SHP77 treated with DMSO at 0.1 percent for 48 hours (cell line): ENCODE results near the gene NDUFB3.
"Not testable (repeated sequence)": the region's sequence is repeated elsewhere in the genome, so short reads cannot be mapped to it uniquely, and the experiment has no call there.

Source experiments
- DNase-seq: peaks from one replicate; lab custom pipeline; 2025; lab: John Stamatoyannopoulos, UW

Gene NDUFB3

DNA sequence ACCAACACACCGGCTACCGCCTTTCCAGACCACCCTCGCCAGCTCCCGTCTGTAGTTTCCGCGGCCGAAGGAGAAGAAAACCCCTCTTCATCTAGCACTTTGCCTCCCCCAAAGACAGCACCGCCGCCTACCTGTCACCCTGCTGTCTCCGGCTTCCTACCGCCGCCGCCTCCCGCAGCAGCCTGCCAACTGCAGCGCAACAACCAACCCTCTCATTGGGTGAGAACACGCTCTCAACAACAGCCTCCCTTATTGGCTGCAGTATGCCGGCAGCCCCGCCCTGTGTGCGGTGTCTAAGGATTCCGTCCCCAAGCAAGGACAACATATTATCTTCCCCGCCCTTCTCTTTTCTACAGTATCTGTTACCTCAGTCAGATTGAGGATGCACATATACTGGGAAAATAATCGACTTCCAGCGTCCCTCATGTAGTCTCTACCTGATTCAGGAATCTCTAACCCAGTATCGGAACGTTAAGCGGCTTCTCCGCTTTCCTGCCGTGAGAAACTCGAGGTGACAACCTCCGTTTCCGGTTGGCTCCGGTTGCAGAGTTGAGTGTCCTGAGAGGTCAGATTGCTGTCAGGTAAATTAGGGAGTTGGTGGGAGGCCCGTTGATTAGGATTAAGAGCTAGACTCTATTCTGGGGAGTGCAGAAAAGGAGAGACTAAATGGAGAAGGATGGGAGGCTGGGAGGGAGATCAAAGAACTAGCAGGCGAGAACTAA lies at the start of gene NDUFB3, which contains the start of gene HYCC2:
Gene NDUFB3, plus strand, starts transcription at position 523 of the 722 bp plus-strand sequence. CDS start 6,882 bp downstream, outside the sequence.
Gene HYCC2, minus strand, starts transcription at position 193 of the 722 bp plus-strand sequence. CDS start 47,662 bp downstream, outside the sequence.
- peak; percentile 84 for DNase-seq

DNA sequence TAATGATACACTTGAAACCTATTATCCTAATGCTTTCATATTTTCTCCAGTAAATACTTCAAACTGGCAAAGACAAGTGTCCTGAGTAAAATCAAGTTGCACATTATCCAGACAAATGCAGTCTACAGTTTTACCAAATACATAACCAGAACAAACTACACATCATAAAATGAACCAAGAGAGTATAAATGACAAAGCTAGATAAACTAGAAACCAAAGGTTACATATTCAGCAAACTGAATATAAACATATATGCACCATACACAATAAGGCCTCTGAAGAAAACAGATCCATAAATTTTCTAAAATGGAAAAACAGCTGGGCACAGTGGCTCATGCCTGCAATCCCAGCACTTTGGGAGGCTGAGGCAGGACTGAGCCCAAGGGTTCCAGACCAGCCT lies 47.3 kb upstream of the NDUFB3 start:
- no peak for DNase-seq

DNA sequence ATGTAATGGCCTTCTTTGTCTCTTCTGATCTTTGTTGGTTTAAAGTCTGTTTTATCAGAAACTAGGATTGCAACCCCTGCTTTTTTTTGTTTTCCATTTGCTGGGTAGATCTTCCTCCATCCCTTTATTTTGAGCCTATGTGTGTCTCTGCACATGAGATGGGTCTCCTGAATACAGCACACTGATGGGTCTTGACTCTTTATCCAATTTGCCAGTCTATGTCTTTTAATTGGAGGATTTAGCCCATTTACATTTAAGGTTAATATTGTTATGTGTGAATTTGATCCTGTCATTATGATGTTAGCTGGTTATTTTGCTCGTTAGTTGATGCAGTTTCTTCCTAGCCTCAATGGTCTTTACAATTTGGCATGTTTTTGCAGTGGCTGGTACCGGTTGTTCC lies 37.4 kb upstream of the NDUFB3 start:
- not testable (repeated sequence) for DNase-seq

DNA sequence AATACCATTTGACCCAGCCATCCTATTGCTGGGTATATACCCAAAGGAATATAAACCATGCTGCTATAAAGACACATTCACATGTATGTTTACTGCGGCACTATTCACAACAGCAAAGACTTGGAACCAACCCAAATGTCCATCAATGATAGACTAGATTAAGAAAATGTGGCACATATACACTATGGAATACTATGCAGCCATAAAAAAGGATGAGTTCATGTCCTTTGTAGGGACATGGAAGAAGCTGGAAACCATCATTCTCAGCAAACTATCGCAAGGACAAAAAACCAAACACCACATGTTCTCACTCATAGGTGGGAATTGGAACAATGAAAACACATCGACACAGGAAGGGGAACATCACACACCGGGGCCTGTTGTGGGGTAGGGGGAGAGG lies 33.4 kb upstream of the NDUFB3 start:
- not testable (repeated sequence) for DNase-seq

DNA sequence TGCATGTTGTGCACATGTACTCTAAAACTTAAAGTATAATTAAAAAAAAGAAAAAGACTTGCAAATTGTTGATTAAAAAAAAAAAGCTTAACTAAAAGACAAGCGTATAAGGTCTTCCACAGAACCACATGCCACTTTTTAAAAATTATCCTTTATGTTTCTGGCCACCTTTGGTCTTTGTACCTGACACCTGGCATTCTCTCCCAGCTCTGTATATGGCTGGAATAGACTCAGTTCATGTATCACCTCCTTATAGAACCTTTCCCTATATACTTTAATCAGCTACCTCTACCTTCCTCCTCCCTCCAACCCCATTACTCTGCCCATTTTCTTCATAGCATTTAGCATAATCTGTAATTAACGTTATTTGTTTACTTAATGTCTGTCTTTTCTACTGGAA lies 32.9 kb upstream of the NDUFB3 start:
- no peak for DNase-seq

DNA sequence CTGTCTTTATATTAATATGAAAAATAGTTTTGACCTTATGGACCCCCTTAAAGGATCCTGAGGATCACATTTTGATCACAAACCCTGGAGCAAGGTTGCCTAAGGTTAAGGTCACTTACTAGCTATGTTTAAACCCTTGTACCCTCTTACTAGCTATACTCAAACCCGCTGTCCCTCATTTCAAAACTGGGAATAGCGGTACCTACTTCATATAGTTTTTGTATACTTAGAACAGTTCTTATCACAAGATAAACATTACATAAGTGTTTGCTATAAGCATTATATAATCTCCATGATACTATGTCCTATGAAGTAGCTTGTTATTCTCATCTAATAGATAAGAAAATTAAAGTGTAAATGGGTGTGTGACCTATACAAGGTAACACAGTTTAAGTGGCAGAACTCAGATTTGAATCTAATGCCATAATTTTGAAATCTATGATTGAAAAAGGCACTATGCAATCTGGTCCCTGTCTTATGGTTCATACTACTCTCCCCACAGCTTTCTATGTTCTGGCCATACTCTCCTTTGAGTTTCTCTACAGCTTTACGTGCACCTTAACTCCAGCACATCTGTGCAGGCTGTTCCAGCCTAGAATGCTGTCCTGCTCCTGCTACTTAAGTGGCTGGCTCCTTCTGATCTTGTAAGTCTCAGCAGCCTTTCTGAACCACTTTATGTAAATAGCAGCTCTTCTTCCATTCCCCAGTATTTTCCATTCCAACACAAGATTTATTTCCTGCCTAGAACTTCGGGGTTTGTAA lies 30.8 kb upstream of the NDUFB3 start:
- no peak for DNase-seq

DNA sequence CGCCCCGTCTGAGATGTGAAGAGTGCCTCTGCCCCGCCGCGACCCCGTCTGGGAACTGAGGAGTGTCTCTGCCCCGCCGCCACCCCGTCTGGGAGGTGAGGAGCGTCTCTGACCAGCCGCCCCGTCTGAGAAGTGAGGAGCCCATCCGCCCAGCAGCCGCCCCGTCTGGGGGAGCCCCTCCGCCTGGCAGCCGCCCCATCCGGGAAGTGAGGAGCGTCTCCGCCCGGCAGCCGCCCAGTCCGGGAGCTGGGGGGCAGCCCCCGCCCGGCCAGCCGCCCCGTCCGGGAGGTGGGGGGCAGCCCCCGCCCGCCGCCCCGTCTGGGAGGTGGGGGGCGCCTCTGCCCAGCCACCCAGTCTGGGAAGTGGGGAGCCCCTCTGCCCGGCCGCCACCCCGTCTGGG lies 29.4 kb upstream of the NDUFB3 start:
- DNase-seq: not testable (repeated sequence)

DNA sequence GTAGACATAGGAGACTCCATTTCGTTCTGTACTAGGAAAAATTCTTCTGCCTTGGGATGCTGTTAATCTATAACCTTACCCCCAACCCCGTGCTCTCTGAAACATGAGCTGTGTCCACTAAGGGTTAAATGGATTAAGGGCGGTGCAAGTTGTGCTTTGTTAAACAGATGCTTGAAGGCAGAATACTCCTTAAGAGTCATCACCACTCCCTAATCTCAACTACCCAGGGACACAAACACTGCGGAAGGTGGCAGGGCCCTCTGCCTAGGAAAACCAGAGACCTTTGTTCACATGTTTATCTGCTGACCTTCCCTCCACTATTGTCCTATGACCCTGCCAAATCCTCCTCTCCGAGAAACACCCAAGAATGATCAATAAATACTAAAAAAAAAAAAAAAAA lies 28.8 kb upstream of the NDUFB3 start:
- not testable (repeated sequence) for DNase-seq

DNA sequence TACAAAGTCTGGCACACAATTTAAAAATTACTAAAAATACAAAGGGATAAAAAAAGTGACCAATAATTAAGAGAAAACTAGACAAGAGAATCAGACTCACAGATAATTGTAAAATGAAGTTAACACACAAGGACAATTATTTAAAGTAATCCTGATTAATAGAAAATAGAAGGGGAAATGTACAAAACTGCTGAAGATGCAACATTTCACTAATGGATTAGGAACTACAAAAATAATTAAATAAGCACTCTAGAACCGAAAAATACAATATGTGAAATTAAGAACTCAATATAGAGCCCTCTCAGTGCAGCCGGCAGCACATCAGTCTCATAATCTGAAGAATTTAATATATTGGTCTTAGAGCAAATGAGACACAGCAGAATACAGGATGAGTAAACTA lies 24.9 kb upstream of the NDUFB3 start:
- DNase-seq: no peak

DNA sequence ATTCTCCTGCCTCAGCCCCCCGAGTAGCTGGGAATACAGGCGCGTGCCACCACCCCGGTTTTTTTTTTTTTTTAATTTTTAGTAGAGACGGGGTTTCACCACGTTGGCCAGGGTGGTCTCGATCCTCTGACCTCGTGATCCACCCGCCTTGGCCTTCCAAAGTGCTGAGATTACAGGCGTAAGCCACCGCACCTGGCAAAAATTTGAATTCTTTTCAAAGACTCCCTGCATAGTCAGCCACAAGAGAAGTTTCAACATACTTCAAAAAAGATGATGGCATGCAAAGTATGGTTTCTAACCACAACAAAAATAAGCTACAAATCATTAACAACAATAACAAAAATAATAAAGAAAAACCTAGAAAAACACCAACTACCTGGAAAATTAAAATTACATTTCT lies 22.3 kb upstream of the NDUFB3 start:
- DNase-seq: no peak

DNA sequence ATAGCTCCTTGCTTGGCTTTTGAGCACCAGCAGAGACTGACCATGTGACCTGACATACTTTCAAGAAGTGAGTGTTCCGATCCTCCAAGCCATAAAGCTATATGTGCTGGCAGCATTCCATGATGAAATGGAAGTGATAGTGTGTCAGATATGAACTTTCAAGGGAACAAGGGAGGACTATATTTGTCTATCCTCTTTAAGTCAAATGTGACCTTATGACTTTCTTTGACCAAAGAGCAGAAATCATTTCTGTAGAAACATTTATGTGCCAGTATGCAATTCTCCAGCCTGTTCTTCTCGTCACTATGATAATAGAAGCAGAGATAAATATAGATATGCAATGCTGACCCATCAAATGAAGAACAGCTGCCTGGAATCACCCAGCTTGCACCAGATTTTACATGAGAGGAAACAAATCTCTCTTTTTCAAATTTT lies 14.7 kb upstream of the NDUFB3 start:
- no peak for DNase-seq

DNA sequence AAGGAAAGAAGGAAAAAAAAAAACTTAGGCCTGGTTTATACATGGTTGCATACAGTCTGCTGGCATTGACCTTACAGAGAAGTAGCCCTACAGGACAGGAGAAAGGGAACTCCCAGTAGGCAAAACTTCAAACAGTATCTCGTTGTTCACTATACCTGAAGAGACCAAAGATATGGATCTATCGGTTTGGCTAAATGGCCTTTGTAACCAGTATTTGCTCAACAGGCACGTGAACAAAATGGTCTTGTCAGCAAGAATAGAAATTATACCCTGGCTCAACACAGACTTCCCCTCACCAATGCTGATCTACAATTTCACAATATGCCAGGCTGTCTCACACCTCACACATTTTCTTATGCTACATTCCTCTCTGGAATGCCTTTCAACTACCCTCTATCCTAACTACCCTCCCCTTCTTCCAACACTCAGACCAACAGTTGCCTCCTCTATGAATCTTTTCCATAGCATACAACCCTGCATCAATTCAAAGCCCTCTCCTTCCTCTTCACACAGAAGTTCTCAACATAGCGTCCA lies 14.0 kb upstream of the NDUFB3 start:
- no peak for DNase-seq

DNA sequence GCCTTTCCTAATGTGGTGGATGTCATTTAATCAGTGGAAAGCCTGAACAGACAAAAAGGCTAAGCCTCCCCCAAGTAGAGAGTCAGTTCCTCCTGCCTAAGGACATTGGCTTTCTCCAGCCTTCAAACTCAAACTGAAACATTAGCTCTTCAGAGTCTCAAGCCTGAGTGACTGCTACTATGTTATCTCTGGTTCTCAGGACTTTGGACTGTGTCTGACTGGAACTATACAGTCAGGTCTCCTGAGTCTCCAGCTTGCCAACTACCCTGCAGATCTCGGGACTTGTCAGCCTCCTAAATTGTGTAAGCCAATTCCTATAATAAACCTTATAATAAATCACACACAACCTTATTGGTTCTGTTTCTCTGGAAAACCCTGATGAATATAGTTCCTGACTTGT lies 12.9 kb upstream of the NDUFB3 start:
- DNase-seq: no peak

DNA sequence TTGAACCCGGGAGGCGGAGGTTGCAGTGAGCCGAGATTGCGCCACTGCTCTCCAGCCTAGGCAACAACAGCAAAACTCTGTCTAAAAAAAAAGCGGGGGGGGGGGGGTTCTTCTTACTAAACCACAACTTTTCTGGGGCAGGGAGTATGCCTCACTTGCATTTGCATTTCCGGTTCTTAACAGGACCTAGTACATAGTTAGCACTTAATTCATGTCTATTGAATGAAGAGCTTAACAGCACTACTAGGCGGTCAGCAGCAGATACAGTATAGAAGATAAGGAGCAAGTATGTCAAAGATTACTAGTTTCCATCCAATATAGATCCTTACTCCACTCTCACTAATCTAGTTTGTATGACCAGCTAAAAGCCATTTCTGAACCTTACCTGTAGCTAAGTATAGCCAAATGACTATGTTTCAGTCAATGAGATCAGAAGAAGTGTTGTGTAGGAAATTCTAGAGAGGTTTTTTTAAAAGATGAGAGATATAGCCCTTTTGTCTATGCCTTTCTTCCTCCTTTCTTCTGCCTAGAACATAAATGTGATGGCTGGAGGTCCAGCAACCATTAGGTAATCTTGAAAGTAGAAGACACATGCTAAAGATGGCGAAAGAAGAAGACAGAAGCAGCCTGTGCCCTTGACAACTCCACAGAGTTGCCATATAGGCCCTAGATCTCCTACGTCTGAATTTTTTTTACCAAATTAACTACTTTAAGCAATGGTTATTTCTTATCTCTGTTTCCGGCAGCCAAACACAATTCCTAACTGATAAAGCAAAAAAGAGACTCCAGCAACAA lies 11.6 kb upstream of the NDUFB3 start:
- no peak for DNase-seq

DNA sequence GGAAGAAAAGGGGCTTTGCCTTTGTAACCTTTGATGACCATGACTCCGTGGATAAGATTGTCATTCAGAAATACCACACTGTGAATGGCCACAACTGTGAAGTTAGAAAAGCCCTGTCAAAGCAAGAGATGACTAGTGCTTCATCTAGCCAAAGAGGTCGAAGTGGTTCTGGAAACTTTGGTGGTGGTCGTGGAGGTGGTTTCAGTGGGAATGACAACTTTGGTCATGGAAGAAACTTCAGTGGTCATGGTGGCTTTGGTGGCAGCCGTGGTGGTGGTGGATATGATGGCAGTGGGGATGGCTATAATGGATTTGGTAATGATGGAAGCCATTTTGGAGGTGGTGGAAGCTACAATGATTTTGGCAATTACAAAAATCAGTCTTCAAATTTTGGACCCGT lies 8.3 kb upstream of the NDUFB3 start:
- DNase-seq: not testable (repeated sequence)

DNA sequence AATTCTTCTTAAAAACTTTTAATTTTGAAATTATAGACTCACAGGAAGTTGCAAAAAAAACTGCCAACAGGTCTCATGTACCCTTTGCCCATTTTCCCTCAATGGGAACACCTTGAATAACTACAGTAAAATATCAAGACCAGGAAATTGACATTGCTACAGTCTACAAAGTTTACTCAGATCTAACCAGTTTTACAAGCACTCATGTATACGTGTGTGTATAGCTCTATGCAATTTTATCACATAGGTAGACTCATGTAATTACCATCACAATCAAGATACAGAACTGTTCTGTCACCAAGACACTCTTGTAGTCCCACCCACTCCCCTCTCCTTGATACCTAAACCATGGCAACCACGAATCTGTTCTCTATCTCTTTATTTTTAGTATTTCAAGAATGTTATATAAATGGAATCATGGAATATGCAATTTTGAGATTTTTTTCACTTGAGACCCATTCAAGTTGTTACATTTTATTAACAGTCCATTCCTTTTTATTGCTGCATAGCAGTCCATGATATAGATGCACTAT lies 6.9 kb upstream of the NDUFB3 start:
- DNase-seq: no peak

DNA sequence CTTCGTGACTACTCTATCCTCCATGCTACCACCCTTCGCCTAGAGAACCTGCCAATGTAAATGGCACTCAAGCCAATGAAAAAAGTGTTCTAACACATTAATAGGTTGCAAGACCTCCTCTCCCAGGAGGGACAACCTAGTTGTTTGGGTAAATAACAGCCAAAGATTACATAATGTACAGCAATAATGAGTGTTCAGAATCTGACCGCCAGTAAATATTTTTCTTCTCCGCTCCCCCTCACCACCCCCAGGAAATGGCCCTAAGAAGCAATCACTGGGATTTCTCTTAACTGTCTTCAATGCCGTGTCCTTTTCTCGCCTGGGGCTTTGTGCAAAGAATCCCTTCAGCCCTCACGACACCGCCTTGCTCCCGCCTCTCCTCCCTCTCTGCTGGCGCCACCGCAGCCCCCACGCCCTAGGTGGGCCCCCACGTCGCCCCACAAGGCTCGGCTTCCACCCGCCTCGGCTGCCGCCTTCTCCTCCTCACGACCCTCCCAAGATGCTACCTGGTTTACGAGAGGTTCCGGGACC lies 788 bp upstream of the NDUFB3 start:
- DNase-seq: no peak

DNA sequence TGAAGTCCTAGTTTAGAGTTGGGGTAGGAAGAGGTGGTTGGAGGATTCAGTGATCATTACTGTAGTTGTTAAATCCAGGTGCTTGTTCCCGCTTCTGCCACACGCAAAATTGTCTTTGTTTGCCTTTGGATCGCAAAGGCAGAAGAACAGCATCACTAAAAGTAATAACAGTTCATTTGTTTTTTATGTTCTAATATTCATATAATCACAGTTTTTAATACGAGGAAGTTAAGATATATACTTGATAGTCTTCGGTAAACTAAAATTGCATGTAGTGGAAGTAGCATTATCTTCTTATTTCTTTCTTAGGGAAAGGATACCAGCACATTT lies 365 bp downstream of the NDUFB3 start:
- no peak for DNase-seq

DNA sequence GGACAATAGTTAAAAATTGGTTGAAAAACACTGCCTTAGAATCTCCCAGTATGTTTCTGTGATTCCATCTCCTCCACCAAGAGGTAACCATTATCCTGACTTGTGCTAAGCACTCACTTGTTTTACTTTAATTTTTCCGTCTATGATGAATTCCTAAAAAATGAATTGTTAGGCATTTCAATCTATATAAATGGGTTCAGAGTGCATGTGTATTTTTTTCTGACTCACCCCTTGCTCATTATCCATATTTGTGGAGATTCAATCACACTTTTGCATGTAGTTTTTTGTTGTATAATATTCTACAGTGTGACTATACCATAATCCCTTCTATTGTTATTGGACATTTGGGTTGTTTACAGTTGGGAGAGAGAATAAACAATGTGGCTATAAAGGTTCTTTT lies 1.3 kb downstream of the NDUFB3 start:
- no peak for DNase-seq

DNA sequence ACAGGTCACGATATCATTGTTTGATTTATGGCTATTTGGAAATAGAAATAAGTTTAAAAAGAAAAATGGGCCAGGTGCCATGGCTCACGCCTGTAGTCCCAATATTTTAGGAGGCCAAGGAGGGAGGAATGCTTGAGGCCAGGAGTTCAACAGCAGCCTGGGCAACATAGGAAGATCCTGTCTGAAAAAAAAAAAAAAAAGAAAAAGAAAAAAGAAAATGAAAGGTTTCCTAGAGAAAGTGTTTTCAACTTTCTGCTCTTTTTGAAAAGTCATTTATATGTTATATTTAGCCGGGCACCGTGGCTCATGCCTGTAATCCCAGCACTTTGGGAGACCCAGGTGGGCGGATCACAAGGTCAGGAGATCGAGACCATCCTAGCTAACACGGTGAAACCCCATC lies 3.2 kb downstream of the NDUFB3 start:
- DNase-seq: no peak

DNA sequence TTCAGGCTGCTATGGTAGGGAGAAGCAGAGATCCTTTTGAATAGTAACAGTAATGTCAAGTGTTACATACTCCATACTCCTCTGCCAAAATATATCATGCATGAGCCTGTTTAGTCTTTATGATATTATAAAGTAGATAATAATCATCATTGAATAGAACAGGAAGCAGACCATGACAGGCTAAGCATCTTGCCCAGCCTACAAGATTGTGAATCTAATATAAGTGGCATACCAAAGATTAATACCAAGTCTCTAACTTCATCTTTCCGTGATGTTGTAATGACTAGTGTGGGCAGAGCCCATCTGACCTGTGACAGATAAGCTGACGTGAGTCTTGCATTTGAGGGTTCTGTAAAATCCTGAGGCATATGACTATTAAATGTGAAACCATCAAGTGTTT lies 13.1 kb downstream of the NDUFB3 start:
- no peak for DNase-seq

DNA sequence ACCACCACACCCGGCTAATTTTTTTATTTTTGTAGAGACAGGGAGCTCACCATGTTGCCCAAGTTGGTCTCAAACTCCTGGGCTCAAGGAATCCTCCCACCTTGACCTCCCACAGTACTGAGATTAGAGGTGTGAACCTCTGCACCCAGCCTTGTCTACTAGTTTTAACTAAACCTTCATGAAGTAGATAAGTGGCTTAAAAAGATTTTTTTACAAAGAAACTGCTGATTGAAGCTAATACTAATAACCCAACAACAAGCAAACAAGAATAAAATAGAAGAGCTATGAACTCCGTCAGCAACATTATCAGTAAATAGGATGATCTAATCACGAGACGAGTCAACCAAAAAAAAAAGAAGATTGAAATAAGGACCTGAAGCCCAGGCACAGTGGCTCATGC lies 18.8 kb downstream of the NDUFB3 start:
- DNase-seq: no peak
